SHP77 (cell line): ENCODE results near the gene SERPINH1.
"Not testable (repeated sequence)": the region's sequence is repeated elsewhere in the genome, so short reads cannot be mapped to it uniquely, and the experiment has no call there.

Source experiments
- DNase-seq, 2 experiments: peaks; one replicate each; lab custom pipeline; 2025; lab: John Stamatoyannopoulos, UW

Gene SERPINH1

GRCh38 chr11:75574698-75575602 is 12.9 kb downstream of the SERPINH1 start:
- no peak for DNase-seq

DNA sequence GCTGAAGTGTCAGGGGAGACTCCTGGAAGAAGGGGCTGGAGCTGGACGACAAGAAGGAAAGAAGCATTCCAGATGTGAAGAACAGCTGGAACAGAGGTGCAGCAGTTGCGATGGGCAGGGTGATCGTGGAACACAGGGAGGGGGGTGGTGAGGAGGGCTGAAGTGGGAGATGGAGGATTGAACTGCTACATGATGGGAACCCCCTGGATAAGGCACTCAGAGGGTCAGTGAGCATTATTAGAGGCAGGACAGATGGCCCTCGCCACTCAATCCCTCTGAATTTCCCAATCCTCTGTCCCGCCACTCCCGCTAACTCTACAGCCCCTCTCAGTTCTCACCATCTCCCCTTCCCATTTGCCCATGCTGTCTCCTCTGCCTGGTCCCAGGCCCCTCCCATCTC is 14.0 kb downstream of the SERPINH1 start:
- no peak for DNase-seq

DNA sequence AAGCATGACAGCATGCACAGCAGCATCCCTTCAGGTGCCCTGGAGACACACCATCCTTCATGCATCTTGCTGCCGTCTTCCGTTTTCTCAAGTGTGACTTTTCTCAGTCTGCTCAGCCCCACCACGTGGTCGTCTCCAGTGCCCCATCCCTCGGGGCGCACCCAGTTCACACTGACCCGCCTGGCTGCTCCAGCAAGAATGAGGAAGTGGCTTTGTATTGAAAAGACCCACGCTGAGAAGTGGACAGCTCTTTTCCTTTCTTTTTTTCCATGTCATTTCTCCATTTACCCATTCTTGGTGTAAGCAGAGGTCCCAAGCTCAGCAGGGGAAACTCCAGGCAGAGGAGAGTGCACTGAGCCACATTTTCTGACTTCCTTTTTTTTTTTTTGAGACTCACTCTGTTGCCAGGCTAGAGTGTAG is 14.5 kb downstream of the SERPINH1 start:
- DNase-seq: no peak

GRCh38 chr11:75577207-75577606 is 15.2 kb downstream of the SERPINH1 start:
- peak in 1 of 2 experiments; percentile 42 for DNase-seq

DNA sequence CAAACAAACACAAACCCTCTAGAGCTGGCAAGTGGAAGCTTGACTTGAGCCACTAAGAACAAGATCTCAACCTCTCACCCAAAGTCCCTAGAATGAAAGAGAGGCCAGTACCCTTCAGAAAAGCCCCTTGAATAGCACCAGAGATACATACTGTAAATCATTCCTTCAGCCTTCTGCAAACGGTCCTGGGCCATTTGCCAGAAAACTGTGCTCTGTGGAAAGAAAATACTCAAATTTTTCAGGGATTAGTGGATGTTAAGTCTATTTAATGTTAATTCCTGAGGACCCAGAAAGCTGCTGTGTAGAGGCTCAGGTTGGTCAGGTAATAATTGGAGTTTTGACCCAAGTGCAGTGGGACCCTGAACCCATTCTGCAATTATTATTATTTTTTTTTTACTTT is 16.9 kb downstream of the SERPINH1 start:
- DNase-seq: no peak

DNA sequence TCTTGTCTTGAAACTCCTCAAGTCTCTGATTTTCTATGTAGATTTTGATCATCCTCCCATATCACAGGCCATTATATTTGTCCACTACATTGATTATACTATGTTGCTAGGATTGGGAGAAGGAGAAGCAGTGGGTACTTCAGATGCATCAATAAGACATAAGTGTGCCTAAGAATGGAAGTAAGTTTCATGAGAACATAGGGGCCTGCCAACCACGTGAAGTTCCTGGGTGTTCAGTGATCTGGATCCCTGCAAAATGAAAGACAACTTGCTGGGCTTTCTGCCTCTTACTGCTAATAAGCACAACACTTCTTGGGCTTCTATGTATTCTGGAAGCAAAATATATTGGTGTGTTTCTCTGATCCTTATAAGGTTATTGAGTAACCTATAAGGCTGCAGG is 17.8 kb downstream of the SERPINH1 start:
- DNase-seq: no peak

- no peak for DNase-seq
These were observed 20.4 kb downstream of the SERPINH1 start for GRCh38 chr11:75582506-75582894.

DNA sequence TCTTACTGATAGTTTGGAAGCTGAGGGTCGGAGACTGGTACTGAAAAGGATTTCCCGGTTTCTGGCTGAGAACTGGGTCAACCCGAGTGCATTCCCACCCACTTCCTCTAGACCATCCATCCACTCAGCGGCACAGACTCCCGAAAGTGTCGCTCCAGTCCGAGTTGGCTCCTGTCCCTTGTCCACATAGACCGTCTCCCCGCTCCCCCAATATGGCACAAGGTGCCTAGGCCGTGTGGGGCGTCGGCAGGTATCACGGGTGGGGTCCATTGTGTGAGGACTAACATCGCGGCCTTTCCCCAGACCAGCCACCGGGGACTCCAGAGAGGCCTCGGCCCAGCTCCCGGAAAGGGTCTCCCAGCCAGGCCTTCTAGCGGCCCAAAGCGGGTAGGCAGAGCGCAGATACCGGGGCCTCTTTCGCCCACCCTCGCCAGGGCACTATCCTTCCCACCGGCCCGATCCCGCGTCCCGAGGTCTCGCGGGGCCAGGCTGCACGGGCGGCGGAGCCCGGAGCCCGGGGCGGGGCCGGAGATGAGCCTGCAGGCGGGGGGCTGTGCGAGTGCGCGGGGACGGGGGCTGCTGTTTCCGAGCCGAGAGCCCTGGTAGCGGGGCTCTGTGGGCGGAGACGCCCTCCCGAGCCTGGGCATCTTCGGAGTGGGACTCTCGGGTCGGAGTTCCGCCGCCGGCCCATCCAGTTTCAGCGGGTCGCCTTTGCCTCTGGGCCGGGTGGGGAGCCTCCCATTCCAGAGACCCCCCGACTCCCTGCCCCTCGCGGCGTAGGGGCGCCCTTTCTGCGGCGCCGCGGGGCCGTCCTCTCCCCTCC is 21.1 kb downstream of the SERPINH1 start:
- DNase-seq: peak; percentile 62 to 81

GRCh38 chr11:75583718-75584658 is 21.9 kb downstream of the SERPINH1 start:
- DNase-seq: peak; percentile 27 to 45

- not testable (repeated sequence) for DNase-seq
These were observed 22.7 kb downstream of the SERPINH1 start for GRCh38 chr11:75584659-75585292.

DNA sequence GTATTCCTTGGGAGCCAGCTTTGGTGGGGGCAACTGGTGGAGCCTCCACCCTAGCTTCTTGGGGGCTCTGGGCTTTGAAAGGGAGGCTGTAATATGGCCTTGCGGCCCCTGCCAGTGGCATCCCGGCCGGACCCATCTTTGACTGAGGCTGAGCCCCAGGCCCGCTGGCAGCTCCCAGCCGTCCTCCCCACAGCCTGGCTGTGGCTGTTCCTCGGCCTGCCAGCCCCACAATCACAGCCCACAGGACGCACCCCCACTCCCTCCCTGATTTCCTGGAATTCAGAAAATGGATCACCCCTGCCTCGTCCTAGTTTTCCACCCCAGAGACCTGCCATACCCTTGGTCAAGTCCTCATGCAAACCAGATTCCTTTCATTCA is 23.2 kb downstream of the SERPINH1 start:
- DNase-seq: no peak

GRCh38 chr11:75586395-75586794 is 24.3 kb downstream of the SERPINH1 start:
- no peak for DNase-seq

DNA sequence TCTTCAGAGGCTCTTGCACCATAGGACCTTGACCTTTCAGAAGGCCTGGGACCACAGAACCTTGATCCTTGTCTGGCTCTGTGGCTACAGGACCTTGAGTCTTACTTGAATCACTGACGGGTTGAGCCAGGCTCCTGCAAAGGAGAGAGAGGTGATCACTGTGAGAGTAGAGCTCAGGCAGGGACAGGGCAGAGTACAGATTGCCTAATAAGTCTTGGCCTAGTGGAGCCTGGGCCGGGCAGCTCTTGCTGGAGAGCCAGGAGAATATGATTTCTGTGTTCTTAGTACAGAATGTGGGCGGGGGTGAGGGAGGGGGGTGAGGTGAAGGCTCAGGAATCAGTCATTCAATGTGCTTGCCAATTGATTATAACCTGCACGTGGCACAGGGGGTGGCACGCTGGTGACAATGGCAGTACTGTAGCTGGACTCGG is 26.0 kb downstream of the SERPINH1 start:
- no peak for DNase-seq

DNA sequence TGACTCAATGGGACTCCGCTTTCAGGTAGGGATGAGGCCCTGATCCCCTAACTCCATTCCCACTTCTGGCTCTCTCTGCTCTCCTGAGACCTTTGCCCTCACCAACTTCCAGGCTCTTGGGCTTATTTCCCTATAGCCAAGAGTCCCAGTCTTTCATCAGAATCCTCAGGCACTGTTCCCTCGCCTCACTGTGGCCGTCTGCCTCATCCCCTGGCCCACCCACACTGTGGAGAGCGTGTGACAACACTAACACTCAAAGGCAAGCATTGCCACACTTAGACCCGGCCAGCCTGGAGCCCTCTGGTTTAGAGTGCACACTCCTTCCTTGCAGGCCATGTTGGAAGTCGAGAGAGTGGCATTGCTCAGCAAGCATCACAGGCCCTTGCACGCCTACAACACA is 27.0 kb downstream of the SERPINH1 start:
- no peak for DNase-seq

DNA sequence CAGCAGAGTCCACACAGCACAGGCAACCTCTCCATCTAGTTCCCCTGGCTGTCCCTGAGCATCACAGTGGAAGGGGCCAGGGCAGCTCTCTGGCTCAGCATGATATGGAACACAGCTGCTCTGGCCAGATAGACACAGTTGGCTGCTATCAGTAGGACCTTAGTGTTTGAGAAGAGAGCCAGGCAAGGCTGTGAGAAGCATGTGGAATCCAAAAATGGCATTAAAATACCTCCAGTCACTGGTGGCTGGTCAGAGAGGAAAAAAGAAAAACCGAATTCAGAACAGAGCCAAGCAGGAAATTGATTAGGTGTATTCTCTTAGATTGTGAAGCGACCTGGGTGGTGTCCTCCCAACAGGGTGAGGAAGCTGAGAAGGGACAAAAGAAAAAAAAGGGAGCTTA is 27.9 kb downstream of the SERPINH1 start:
- DNase-seq: no peak

- DNase-seq: no peak
These were observed 29.3 kb downstream of the SERPINH1 start for GRCh38 chr11:75591371-75591770.

DNA sequence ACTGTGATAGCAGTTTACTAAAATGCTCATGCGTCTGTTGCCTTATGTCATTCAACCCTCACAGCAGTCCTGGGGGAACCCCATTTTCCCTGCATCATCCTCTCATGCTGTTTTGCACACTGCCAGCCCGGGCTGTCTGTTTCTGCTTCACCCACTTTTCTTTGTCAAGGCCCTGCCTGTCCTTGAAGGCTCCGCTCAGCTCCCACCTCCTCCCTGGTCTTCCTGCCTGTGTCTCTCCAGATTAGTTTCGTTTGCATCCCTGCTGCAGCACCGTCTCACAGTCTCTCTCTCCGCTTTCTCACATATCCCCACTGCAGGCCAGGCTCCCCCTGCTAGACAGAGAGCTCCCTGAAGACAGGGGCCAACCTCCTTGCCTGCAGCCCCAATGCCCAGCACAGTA is 29.9 kb downstream of the SERPINH1 start:
- DNase-seq: no peak

GRCh38 chr11:75592715-75593114 is 30.7 kb downstream of the SERPINH1 start:
- peak; percentile 93 to 98 for DNase-seq

GRCh38 chr11:75593286-75593915 is 31.3 kb downstream of the SERPINH1 start:
- DNase-seq: peak; percentile 60 to 83

GRCh38 chr11:75594211-75594610 is 32.2 kb downstream of the SERPINH1 start:
- DNase-seq: no peak

GRCh38 chr11:75595429-75595828 is 33.4 kb downstream of the SERPINH1 start:
- no peak for DNase-seq
